GM23338 (cell line): ENCODE measurements around the gene RGSL1. TPM values are rescaled to one million over a fixed set of nuclear protein-coding genes. Genes with fewer than 3 reads are reported as not detected.

Experiments
- ATAC-seq: fragments of 200-7000 bp; cut with Tn5 transposase; 3 replicates; pipeline ENCODE4 v1.9.1; 2020
- DNase-seq: peaks from one replicate; pipeline ENCODE4 v3.0.0-alpha.2; 2015; ENCODE audit warnings: low spot score
- H2AFZ ChIP-seq: fragments of 200-600 bp; sonication (generic); 2 replicates; pipeline ENCODE4 v1.8.0; 2016; ENCODE audit warnings: antibody characterized with exemption, mild to moderate bottlenecking, moderate library complexity
- H3F3A ChIP-seq: fragments of 200-600 bp; sonication (generic); replicated peaks from 2 replicates; pipeline ENCODE4 v1.8.0; 2017; ENCODE audit warnings: antibody characterized with exemption, mixed run types, low read depth
- H3K27ac ChIP-seq: fragments of 200-600 bp; sonication (generic); 2 replicates; pipeline ENCODE4 v1.6.1; 2016; ENCODE audit warnings: low read depth
- H3K27me3 ChIP-seq: fragments of 200-600 bp; sonication (generic); 2 replicates; pipeline ENCODE4 v1.8.0; 2016; ENCODE audit warnings: mild to moderate bottlenecking, mixed run types, moderate library complexity; ENCODE audit not compliant: insufficient read depth
- H3K36me3 ChIP-seq: fragments of 200-600 bp; sonication (generic); 2 replicates; pipeline ENCODE4 v1.8.0; 2016; ENCODE audit warnings: mild to moderate bottlenecking; ENCODE audit not compliant: insufficient read depth
- H3K4me1 ChIP-seq: fragments of 200-600 bp; sonication (generic); 2 replicates; pipeline ENCODE4 v1.8.0; 2016; ENCODE audit warnings: mild to moderate bottlenecking, moderate library complexity; ENCODE audit not compliant: insufficient read depth
- H3K4me2 ChIP-seq: fragments of 200-600 bp; sonication (generic); 2 replicates; pipeline ENCODE4 v1.7.1; 2017; ENCODE audit warnings: mixed run types
- H3K4me3 ChIP-seq: fragments of 200-600 bp; sonication (generic); 2 replicates; pipeline ENCODE4 v1.6.1; 2016; ENCODE audit warnings: mixed run types
- H3K79me2 ChIP-seq: fragments of 200-600 bp; sonication (generic); replicated peaks from 2 replicates; pipeline ENCODE4 v1.8.0; 2017; ENCODE audit warnings: mild to moderate bottlenecking; ENCODE audit not compliant: insufficient read depth
- H3K9me2 ChIP-seq: fragments of 200-600 bp; sonication (generic); 2 replicates; pipeline ENCODE4 v1.8.0; 2017; ENCODE audit not compliant: insufficient read depth
- H4K20me1 ChIP-seq: fragments of 200-600 bp; sonication (generic); replicated peaks from 2 replicates; pipeline ENCODE4 v1.8.0; 2017; ENCODE audit warnings: mild to moderate bottlenecking; ENCODE audit not compliant: insufficient read depth
- H3K27ac Mint-ChIP-seq: 2 replicates; pipeline ENCODE4 v1.8.0; 2020; ENCODE audit warnings: inconsistent platforms, mild to moderate bottlenecking, moderate library complexity, mixed read lengths
- H3K27me3 Mint-ChIP-seq: 3 replicates; pipeline ENCODE4 v1.8.0; 2022; ENCODE audit warnings: low read depth, mild to moderate bottlenecking, moderate library complexity, mixed read lengths, inconsistent platforms; ENCODE audit not compliant: insufficient read depth, poor library complexity
- H3K36me3 Mint-ChIP-seq: 3 replicates; pipeline ENCODE4 v1.8.0; 2021; ENCODE audit warnings: low read depth, mild to moderate bottlenecking, inconsistent platforms, moderate library complexity, mixed read lengths
- H3K4me1 Mint-ChIP-seq: 3 replicates; pipeline ENCODE4 v1.8.0; 2020; ENCODE audit warnings: mild to moderate bottlenecking, inconsistent platforms, mixed read lengths
- H3K4me3 Mint-ChIP-seq: 3 replicates; pipeline ENCODE4 v1.8.0; 2021; ENCODE audit warnings: moderate library complexity, mild to moderate bottlenecking, inconsistent platforms, mixed read lengths
- H3K9me3 Mint-ChIP-seq: 3 replicates; pipeline ENCODE4 v1.8.0; 2020; ENCODE audit warnings: moderate library complexity, mild to moderate bottlenecking, inconsistent platforms, mixed read lengths
- CREB1 ChIP-seq: fragments of 250-450 bp; sonication (Bioruptor Pico); IDR thresholded peaks from 2 replicates; pipeline ENCODE4 v1.5.0; 2020; ENCODE audit warnings: low read depth, mild to moderate bottlenecking, moderate library complexity
- CTCF ChIP-seq, 2 experiments: fragments of 200-600 bp in 1 of 2; sonication (generic) in 1 of 2; conservative IDR thresholded peaks; 2 replicates each; pipeline versions ENCODE4 v1.5.1 to v1.6.1; 2016 to 2017; ENCODE audit warnings: antibody characterized with exemption in 2 of 2, low read depth in 2 of 2, mild to moderate bottlenecking in 2 of 2, moderate library complexity in 1 of 2
- ETS1 ChIP-seq: IDR thresholded peaks from 2 replicates; pipeline ENCODE4 v1.6.1; 2016; ENCODE audit warnings: antibody characterized with exemption
- EZH2 ChIP-seq: fragments of 200-600 bp; sonication (generic); IDR thresholded peaks from one replicate; pipeline ENCODE4 v1.8.0; 2017; ENCODE audit warnings: antibody characterized with exemption, mild to moderate bottlenecking, low read depth; ENCODE audit not compliant: unreplicated experiment
- EZH2phosphoT487 ChIP-seq: fragments of 200-600 bp; sonication (generic); IDR thresholded peaks from one replicate; pipeline ENCODE4 v1.8.1; 2018; ENCODE audit warnings: antibody characterized with exemption; ENCODE audit not compliant: unreplicated experiment
- JUNB ChIP-seq: IDR thresholded peaks from one replicate; pipeline ENCODE4 v1.6.1; 2016; ENCODE audit warnings: antibody characterized with exemption; ENCODE audit not compliant: unreplicated experiment
- NANOG ChIP-seq: IDR thresholded peaks from 2 replicates; pipeline ENCODE4 v1.6.1; 2016; ENCODE audit warnings: antibody characterized with exemption, borderline replicate concordance
- POLR2AphosphoS5 ChIP-seq: IDR thresholded peaks from 2 replicates; pipeline ENCODE4 v1.6.1; 2016; ENCODE audit warnings: antibody characterized with exemption, low read depth
- STAT1 ChIP-seq: IDR thresholded peaks from one replicate; pipeline ENCODE4 v1.6.1; 2016; ENCODE audit warnings: antibody characterized with exemption; ENCODE audit not compliant: unreplicated experiment
- ZNF114 ChIP-seq: fragments of 250-450 bp; sonication (Bioruptor Pico); IDR thresholded peaks from 2 replicates; pipeline ENCODE4 v1.5.0; 2020; ENCODE audit warnings: mild to moderate bottlenecking, moderate library complexity
- ZNF331 ChIP-seq: fragments of 250-450 bp; sonication (Bioruptor Pico); IDR thresholded peaks from 2 replicates; pipeline ENCODE4 v1.5.0; 2020; ENCODE audit warnings: low read depth, mild to moderate bottlenecking, moderate library complexity
- ZNF462 ChIP-seq: fragments of 250-450 bp; sonication (Bioruptor Pico); IDR thresholded peaks from 2 replicates; pipeline ENCODE4 v1.5.0; 2020; ENCODE audit warnings: mild to moderate bottlenecking, moderate library complexity
- polyA plus RNA-seq: library from polyadenylated mRNA; unstranded; fragments of >200 nt; fragmentation: Nextera tagmentation; extraction: Ambion mirVana; gene quantifications from 2 replicates; pipeline ENCODE4 v1.2.1, GENCODE V29; 2016
- total RNA-seq: library from RNA; depleted of rRNA; stranded (reverse); fragments of >200 nt; shearing (Covaris generic); gene quantifications from 2 replicates; pipeline ENCODE4 v1.2.3, GENCODE V29; 2014
- TF ChIP-seq, protein P1 (sequence below): IDR thresholded peaks from one replicate; pipeline ENCODE4 v1.6.1; 2018; ENCODE audit warnings: antibody characterized with exemption; ENCODE audit not compliant: unreplicated experiment

The RGSL1 gene
- total and polyA plus RNA-seq, 2 experiments from 2014 or later = not detected

- Histone ChIP-seq H3K27ac (no peak overlapping the region), H3K4me3 (no peak overlapping the region), H3K9me2 (no peaks in the 10 kb centered on the region), H2AFZ (no peak overlapping the region), H3K79me2 (no peaks in the 10 kb centered on the region), H3K27me3 (no peaks in the 10 kb centered on the region), H3F3A (no peaks in the 10 kb centered on the region), H3K36me3 (no peaks in the 10 kb centered on the region), H4K20me1 (no peaks in the 10 kb centered on the region), H3K4me2 (no peak overlapping the region), H3K4me1 (no peaks in the 10 kb centered on the region)
- TF ChIP-seq CREB1 (CRISPR knock-in tag) = no peak
- no peak for TF ChIP-seq CTCF (conservative IDR thresholded peaks at IDR 0.05; ENCODE audit: low read depth in 2 of 2)
- TF ChIP-seq ETS1 = no peak
- no peak for TF ChIP-seq STAT1
- TF ChIP-seq ZNF114 = no peak
- TF ChIP-seq POLR2AphosphoS5 = no peak
- TF ChIP-seq ZNF462 (CRISPR knock-in tag) = no peak
- TF ChIP-seq NANOG = no peak
- TF ChIP-seq EZH2phosphoT487 = no peak
- TF ChIP-seq JUNB = no peak
- no peak for TF ChIP-seq ZNF331
- TF ChIP-seq EZH2 = no peak
- TF ChIP-seq, protein P1, sequence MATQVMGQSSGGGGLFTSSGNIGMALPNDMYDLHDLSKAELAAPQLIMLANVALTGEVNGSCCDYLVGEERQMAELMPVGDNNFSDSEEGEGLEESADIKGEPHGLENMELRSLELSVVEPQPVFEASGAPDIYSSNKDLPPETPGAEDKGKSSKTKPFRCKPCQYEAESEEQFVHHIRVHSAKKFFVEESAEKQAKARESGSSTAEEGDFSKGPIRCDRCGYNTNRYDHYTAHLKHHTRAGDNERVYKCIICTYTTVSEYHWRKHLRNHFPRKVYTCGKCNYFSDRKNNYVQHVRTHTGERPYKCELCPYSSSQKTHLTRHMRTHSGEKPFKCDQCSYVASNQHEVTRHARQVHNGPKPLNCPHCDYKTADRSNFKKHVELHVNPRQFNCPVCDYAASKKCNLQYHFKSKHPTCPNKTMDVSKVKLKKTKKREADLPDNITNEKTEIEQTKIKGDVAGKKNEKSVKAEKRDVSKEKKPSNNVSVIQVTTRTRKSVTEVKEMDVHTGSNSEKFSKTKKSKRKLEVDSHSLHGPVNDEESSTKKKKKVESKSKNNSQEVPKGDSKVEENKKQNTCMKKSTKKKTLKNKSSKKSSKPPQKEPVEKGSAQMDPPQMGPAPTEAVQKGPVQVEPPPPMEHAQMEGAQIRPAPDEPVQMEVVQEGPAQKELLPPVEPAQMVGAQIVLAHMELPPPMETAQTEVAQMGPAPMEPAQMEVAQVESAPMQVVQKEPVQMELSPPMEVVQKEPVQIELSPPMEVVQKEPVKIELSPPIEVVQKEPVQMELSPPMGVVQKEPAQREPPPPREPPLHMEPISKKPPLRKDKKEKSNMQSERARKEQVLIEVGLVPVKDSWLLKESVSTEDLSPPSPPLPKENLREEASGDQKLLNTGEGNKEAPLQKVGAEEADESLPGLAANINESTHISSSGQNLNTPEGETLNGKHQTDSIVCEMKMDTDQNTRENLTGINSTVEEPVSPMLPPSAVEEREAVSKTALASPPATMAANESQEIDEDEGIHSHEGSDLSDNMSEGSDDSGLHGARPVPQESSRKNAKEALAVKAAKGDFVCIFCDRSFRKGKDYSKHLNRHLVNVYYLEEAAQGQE = no peak
- peaks cover 22% of the 10 kb centered on the region for H3K9me3 Mint-ChIP-seq
- H3K4me1 Mint-ChIP-seq = no peaks in the 10 kb centered on the region
- H3K36me3 Mint-ChIP-seq = peaks cover 15% of the 10 kb centered on the region; the same call in 2 of the 3 replicates
- no peak overlapping the region for H3K27ac Mint-ChIP-seq
- H3K27me3 Mint-ChIP-seq = peaks cover 2% of the 10 kb centered on the region
- no peak for DNase-seq
- no peak for ATAC-seq
- H3K4me3 Mint-ChIP-seq = no peak overlapping the region
Measured at GRCh38 chr1:182507685-182508084, 57.7 kb downstream of the RGSL1 start.
